GM18511 (cell line): Measurements from ENCODE around the gene CADM2.
A peak's percentile ranks its signal among the peaks of the same experiment; 100 is the strongest.

Experiments used
- ATAC-seq: cut with Tn5 transposase; IDR thresholded peaks from one replicate; pipeline ENCODE4 v1.9.1; 2021; ENCODE audit warnings: mild to moderate bottlenecking, moderate library complexity; ENCODE audit not compliant: unreplicated experiment

CADM2 gene

DNA sequence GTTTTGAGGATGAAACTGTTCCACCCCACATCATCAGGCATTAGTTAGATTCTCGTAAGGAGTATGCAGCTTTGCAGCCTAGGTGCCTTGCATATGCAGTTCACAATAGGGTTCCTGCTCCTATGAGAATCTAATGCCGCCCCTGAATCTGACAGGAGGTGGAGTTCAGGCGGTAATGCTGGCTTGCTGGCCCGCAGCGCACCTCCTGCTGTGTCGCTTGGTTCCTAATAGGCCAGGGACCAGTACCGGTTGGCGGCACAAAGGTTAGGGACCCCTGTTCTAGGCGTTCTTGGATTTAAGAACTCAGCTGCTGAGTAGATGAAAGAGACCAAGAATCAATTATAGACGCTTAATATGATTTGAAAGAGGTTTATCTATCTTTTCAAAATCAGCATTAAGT is 595.4 kb downstream of the CADM2 start:
- no peak for ATAC-seq

DNA sequence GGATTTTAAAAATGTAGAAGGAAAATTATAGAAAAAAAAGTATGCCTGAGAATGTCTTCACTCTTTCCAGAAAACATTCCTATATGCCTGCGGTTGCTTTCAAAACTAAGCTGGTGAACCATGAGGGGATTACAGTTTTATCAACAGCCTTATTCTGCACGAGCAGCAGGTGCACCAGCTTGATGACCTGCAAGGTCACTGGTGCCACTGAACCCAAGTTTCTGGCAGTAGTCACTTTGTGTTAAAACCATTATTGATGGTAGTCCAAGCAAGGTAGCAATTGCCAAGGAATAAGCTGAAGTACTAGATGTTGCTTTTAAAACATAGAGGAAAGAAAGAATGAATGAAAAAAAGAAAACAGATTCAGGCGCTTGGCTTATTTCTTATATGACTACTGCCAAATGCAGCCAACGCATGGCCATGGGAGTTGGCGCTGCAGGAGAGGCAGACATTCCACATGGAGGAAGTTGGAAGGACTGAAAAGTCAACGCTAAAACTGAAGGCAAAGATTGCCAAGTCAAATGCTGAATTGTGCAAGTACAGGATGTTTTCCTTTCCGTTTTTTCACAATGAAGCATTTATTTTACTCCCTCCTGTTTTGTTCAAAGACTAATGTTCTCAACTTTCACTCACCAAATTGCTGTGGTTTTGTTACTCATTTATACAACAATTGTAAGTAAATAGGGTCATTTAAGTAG is 601.4 kb downstream of the CADM2 start:
- ATAC-seq, result no peak

- ATAC-seq, result peak; percentile 61
Observed at GRCh38 chr3:85567071-85567676, 608.4 kb downstream of the CADM2 start.

DNA sequence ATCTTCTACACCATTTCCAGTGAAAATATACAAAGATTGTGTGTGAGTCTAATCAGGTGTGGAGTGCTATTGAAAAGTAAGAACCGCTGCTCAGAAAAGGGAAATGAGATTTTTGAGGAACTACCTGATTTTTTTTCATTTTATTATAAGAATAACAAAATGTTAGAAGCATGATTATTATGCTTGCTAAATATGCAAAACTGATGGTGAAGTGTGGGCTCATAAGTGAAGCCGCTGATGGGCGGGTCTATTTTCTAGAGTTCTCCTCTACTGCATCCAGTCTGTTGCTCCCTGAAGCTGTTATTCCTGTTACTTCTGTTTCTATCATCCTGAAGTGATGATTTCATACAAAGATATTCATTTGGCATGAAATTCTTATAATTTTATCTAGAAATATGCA is 612.0 kb downstream of the CADM2 start:
- ATAC-seq, result no peak

DNA sequence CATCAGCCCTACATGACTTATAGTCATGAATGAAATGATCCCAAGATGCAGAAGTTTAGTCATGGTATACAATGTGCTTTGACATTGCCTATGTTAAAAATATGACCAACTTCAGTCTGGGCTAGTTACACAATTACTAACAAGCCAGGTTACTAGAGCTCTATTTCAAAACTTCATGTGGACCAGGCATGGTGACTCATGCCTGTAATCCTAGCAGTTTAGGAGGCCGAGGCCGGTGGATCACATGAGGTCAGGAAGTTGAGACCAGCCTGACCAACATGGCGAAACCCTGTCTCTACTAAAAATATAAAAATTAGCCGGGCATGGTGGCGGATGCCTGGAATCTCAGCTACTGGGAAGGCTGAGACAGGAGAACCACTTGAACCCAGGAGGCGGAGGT is 613.0 kb downstream of the CADM2 start:
- ATAC-seq, result no peak

DNA sequence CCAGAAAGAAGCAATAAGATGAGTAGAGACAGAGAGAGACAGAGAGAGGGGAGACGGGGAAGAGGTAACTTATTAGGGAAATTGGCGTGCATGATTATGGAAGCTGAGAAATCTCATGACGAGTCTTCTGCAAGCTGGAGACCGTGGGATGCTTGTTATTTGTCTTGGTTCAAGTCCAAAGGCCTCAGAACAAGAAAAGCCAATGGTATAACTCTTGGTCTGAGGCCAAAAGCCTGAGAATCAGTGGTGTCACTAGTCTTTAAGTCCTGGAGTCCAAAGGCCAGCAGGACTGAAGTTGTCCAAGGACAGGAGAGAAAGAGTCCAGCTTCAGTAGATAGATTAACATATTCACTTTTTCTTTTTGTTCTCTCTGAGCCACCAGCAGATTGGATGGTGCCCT is 613.6 kb downstream of the CADM2 start:
- no peak for ATAC-seq

DNA sequence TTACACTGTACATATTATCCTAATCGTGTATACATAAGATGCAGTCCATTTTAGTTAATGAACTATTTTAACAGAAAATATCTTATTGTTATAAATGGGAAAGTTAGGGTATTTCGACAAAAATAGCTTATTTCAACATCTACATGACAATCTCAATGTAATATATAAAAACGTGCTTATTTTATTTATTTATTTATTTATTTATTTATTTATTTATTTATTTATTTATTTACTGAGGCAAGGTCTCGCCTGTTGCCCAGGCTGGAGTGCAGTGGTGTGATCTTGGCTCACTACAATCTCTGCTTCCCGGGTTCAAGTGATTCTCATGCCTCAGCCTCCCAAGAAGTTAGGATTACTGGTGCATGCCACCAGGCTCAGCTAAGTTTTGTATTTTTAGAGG is 614.2 kb downstream of the CADM2 start:
- ATAC-seq, result no peak

DNA sequence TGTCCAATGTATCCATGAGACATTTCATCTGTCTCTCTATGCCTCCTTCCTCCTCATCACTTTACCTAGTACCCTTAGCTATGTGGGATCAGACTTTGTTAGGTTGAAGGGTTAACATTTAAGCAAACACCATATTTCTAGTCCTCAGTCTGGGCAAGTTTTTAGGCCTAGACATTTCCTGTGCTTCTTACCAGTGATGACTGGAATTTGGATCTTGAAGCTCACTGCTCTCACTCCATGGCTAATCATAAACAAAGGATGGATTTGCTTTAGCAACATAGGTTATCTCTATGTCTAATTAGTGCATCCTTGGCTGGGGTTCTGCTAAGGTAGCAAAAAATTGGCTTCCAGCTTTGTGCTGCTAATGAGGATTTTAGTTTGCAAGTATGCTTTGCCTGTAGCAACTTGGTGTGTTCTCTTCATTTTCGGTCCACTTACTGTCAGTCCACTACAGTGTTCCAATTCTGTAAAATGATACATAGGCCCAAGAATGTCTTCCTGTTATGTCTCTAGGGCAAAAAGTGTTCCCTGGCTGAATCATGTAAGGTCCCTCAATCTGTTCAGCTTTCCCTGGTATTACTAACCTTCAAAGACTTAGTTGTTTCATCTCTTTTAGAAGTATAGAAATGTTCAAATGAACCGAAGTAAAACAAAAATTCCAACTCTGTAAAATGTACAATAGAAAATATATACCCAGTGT is 615.4 kb downstream of the CADM2 start:
- no peak for ATAC-seq

DNA sequence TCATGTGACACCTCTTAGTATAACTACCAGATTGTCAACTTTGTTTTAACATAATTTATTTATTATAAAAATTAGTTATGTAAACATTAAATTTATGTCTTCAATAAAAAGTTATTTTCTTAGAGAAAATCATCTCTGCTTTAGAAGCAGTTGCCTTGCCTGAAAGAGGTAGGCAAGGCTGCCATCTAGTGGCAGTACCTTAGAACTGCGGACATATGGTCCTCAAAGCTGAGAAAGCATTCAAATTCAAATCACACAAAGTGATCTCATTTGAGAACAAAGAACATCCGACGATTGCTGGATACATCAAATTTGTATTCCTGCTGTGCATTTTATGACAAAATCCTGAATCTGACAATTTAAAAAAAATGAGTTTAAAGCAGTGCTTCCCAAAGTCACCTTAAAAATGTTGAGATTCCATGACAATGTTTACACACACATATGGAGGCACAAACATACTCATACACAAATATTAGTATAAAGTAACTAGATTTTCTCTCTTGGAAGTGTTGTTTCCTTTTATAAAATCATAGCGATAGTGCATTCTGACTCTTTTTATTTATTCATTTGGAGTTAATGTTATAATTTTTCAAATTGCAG is 617.4 kb downstream of the CADM2 start:
- ATAC-seq, result peak; percentile 91

DNA sequence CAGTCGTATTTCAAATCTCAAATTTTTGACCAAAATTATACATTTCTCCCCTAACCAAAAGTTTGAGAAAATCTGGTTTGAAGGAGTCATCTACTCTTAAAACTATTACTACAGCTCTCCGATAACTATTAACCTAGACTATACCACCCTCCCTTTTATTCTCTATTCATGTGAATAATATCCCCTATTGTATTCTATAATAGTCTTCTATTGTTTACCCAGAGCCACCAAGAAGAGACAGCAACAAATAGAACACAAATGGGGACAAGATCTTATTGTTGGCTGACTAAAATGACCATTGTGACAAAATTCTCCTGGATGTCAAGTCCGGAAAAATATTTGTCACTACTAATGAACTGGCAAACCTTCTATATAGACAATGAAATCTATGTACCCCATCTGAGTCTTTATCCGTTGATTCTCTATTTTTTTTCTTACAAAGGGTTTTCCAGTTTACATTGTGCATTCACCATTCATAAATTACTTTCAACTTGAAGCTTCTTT is 618.0 kb downstream of the CADM2 start:
- ATAC-seq, result no peak

DNA sequence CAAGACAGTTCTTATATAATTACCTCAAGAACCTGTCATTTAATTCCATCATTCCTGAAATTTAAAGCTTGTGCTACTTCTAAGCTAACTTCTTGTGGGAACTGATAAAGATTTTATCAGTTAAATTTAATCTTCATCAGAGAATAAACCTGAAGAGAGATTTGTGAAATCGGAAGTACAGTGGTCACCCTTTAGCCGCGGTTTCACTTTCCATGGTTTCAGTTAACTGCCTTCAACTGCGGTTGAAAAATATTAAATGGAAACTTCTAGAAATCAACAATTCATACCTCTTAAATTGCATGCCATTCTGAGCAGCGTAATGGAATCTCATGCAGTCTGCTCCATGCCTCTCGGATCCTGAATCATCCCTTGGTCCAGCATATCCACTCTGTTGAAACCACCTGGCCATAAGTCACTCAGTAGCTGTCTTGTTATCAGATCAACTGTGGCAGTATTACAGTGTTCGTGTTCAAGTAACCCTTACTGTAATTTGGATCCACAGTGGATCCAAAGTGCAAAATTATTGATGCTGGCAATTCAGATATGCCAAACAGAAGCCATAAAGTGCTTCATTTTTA is 626.1 kb downstream of the CADM2 start:
- ATAC-seq, result no peak

DNA sequence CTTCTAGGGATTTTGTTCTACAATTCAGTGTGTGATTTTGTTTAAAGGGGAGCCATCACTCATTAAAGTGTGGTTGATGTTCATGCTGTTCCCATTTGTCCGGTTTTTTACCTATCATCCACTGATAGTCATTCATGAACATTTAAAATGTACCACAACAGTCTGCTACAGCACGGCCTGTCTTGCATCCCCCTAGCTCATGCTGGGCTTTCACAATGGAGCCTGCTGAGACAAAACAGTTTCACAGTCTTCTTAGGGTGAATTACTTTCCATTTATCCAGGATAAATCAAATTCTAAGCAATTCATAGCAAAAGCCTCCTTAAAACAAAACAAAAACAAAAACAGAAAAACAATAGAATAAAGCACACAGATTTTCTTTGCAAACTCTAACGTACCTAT is 627.2 kb downstream of the CADM2 start:
- no peak for ATAC-seq

DNA sequence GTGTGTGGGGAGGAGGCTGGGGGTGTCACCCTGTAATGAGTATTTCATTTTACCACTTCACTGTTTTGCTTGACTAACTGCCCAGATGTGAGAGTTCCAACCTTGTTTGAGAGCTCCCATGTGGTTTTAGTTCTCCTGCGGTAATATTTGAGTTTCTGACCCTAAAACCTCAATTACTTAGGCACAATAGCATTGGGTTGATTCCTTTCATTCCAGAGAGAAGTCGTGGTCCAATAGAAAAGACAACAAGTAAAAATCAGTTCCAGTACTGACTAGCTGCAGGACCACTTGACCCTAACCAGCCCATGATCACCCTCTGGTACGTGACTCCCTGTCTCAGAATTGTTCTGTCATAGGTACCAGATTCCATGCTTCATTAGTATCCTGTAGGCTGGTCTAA is 630.4 kb downstream of the CADM2 start:
- ATAC-seq, result no peak

DNA sequence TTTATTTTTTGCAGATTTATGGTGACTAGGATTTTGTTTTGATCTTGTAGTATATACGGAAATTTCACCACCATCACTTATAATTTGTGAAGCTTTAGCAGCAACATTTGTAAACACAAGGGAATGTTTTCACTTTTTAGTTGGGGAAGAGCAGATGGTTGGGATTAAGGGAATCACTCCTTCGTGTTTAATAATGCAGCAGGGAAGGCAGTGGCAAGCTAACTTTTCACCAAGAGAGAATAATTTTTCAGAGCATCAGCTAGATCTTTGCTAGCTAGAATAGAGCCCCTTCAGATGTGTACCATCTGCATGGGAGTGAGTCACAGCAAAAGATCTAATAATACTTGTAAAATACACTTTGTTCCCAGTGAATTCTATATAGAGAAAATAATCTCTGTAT is 632.7 kb downstream of the CADM2 start:
- ATAC-seq, result no peak

DNA sequence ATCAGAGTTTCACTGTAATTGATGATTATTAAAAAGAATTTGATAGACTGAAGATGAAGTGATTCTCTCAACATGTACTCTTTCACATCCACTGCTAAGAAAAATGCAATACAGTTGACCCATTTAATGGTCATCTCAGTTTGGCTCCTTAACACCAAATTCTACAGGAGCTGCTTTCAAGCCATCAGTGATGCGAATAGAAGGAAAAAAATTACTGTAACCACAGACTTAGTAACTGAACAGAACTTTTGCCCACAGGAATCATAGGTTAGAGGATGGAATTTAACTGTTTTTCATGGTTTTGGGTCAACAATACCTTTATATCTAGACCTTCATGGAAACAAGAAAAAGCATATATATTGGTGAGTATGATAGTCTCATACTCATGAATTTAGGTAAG is 633.5 kb downstream of the CADM2 start:
- ATAC-seq, result no peak

DNA sequence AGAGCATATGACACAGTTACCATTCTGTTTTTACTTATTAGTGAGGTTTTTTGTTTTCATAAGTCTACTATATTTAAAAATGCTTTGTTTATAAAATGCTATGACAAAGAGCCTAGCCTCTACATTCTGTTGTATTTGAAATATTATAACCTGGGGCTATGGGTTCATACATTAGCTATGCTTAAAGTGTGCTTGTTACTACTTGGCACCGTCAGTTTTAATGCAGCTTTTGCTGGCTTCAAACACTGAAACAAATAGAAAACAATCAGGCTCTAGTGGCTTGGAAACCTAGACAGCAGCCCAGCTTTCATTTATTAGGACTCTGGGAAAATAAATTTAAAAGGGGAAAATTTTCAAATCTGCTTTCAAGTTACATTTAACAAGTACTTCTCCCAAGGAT is 635.9 kb downstream of the CADM2 start:
- ATAC-seq, result no peak

GRCh38 chr3:85603378-85603777 is 644.6 kb downstream of the CADM2 start:
- no peak for ATAC-seq

DNA sequence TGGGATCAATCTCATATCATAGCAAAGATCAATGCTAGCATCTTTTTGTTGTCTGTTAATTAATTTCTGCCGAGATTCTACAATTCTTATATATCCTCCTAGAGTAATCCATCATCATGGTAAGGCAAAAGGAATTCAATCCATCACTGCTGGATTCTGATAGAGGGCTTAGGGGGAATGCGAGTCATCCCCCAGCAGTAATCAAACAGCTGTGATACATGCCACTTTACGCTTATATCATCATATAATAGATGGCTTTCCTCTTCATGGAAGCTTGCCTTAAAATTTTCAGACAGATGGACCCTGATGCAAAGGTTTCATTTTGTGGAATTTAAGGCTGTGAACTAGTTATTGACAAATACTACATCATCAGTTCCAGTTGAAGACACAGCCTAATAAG is 645.9 kb downstream of the CADM2 start:
- ATAC-seq, result no peak

DNA sequence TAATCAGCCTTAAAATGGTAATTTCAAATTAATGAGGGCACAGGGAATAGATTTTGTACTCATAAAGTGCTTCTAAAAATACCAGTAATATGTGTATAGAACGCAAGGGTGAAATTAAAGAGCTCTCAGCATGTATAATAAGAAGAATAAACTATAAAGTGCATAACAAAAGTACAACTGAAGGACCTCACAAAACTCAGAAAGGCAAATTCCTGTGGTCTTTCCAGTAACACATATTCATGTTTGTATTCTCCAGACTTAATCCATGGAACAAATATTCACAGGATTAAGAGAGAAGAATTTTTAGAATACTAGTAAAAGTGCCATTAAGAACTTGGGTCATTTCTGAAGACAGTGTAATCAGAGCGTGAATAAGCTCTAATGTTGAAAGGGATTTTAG is 646.3 kb downstream of the CADM2 start:
- ATAC-seq, result no peak

- no peak for ATAC-seq
Observed at GRCh38 chr3:85626662-85627061, 667.9 kb downstream of the CADM2 start.

DNA sequence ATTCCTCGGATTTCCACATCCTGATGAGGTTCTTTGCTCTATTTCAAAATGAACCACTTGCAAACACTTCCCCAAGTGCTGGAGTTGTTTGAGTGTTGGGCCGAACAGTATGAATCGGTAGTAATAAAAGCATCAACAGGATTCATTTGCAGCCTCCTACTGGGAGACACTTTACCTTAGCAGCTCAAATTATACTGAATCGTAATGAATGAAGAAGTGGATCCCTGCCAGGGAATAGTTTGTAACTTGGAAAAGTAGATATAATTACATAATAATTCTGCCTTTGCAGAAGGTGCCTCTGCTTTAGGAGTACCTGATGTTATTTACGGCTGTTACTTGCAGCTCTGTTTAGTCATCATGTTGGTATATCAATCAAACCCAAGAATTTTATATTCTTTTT is 669.1 kb downstream of the CADM2 start:
- ATAC-seq, result no peak
